Natural killer cell (primary cell): ENCODE measurements around the gene MMP28. TPM values are rescaled to one million over a fixed set of nuclear protein-coding genes. Genes with fewer than 3 reads are reported as not detected.

Source experiments
- ATAC-seq, 3 donors: fragments of 150-1000 bp in 2 of 3; fragments of 200-7000 bp in 1 of 3; cut with Tn5 transposase; 1 replicate in 1 of 3; 2 replicates in 2 of 3; pipeline ENCODE4 v1.10.0; 2021; ENCODE audit warnings: mild to moderate bottlenecking in 2 of 3, moderate library complexity in 2 of 3
- DNase-seq, 2 donors: peaks; one replicate each; pipeline versions ENCODE4 v3.0.0 to v3.0.0-alpha.2; 2013 to 2021; ENCODE audit warnings: mixed read lengths in 1 of 2
- H3K27ac ChIP-seq: one replicate; pipeline ENCODE4 v1.5.1; 2013; ENCODE audit warnings: mild to moderate bottlenecking, low read length
- H3K27me3 ChIP-seq: one replicate; pipeline ENCODE4 v1.6.1; 2013; ENCODE audit warnings: low read length; ENCODE audit not compliant: control insufficient read depth, insufficient read depth
- H3K36me3 ChIP-seq: one replicate; pipeline ENCODE4 v1.6.1; 2013; ENCODE audit warnings: low read length; ENCODE audit not compliant: control insufficient read depth, insufficient read depth
- H3K4me1 ChIP-seq: one replicate; pipeline ENCODE4 v1.6.1; 2013; ENCODE audit warnings: low read length; ENCODE audit not compliant: control insufficient read depth, insufficient read depth
- H3K4me3 ChIP-seq: one replicate; pipeline ENCODE4 v1.5.1; 2013; ENCODE audit warnings: low read length
- H3K9me3 ChIP-seq: one replicate; pipeline ENCODE4 v1.6.1; 2013; ENCODE audit warnings: low read length; ENCODE audit not compliant: control insufficient read depth, insufficient read depth
- H3K27ac Mint-ChIP-seq, 2 donors: one replicate each; pipeline ENCODE4 v1.8.0; 2022; ENCODE audit warnings: mild to moderate bottlenecking in 2 of 2, mixed read lengths in 2 of 2, moderate library complexity in 1 of 2
- H3K27me3 Mint-ChIP-seq, 2 donors: one replicate each; pipeline ENCODE4 v1.8.0; 2022; ENCODE audit warnings: low read depth in 2 of 2, mixed read lengths in 2 of 2
- H3K36me3 Mint-ChIP-seq: one replicate; pipeline ENCODE4 v1.8.0; 2022; ENCODE audit warnings: mixed read lengths
- H3K4me1 Mint-ChIP-seq, 2 donors: one replicate each; pipeline ENCODE4 v1.8.0; 2022; ENCODE audit warnings: mixed read lengths in 2 of 2
- H3K4me3 Mint-ChIP-seq: one replicate; pipeline ENCODE4 v1.8.0; 2022; ENCODE audit warnings: mild to moderate bottlenecking, moderate library complexity, mixed read lengths
- H3K9me3 Mint-ChIP-seq, 2 donors: one replicate each; pipeline ENCODE4 v1.8.0; 2022; ENCODE audit warnings: mixed read lengths in 2 of 2
- CTCF ChIP-seq: fragments of 200-600 bp; IDR thresholded peaks from one replicate; pipeline ENCODE4 v1.8.0; 2022; ENCODE audit warnings: antibody characterized with exemption
- WGBS: methylation state at CpG from one replicate; pipeline ENCODE4 v1.1.7; 2013; ENCODE audit warnings: missing lambda C conversion rate; ENCODE audit not compliant: insufficient coverage; 5-methylcytosine and 5-hydroxymethylcytosine counted together
- intact Hi-C: fragments of 100-400 bp; cut with micrococcal nuclease; formaldehyde crosslinking; loops from one replicate; pipeline ENCODE4 v1.14.2; 2022
- total RNA-seq, 4 donors: library from RNA; stranded (reverse); fragments of 120-200 nt in 1 of 4; gene quantifications; one replicate each; pipeline versions ENCODE4 v1.2.3 to v1.2.4, GENCODE V29; 2013 to 2022

The MMP28 gene
- total RNA-seq, 3 donors from 2014 or later (not counting 1 experiment from before 2014, with no cell fraction given) = 1.1 TPM; not detected in 2

DNA sequence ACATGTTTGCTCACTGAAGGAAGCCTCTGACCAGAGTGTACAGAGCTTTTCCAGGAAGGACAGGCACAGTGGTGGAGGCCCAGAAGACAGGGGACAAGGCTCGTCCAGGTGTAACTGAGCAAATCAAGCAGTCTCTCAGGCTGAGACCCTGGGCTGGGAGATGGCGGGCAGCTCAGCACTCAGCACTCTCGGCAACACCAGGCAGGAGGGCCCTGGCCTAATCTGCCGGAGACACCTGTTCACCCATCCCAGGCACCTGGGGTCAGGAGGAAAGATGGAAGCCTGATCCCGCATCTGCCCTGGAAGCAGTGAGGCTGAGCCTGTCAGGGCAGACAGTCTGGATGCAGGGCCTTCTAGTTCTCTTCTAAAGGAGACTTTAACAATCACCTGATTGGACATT is 59.2 kb downstream of the MMP28 start:
- H3K27ac Mint-ChIP-seq = no peak overlapping the region
- 96% methylated on average over 5 of the region's 5 CpGs for WGBS
- intact Hi-C loops = no loop called here

DNA sequence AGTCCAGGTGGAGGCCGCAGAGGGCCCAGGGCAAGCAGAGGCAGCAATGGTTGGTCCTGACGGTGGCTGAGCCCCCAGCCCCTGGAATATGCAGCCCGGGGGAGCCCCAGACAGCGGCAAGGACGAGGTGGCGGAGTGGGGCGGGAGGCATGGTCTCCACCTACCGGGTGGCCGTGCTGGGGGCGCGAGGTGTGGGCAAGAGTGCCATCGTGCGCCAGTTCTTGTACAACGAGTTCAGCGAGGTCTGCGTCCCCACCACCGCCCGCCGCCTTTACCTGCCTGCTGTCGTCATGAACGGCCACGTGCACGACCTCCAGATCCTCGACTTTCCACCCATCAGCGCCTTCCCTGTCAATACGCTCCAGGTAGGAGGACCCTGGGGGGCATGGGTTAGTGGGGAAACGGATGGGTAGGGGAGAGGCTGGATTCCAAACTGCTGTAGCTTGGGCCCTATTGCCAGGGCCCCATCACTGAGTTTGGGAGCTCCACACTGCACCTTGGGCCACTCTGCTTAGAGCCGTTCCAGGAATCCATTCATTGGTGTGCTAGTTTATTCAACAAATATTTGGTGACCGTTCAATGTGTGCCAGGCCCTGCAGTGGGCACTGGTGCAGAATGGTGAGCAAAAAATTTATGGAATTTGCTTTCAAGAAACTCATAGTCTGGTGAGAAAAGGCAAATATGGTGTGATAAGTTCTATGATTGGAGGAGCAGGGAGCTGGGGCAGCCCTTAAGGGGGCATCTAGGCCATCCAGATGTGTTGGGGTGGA is 60.2 kb downstream of the MMP28 start:
- no peak overlapping the region for H3K27ac Mint-ChIP-seq
- intact Hi-C loops = no loop called here
- DNase-seq = no peak
- H3K36me3 Mint-ChIP-seq = no peaks in the 10 kb centered on the region
- H3K9me3 Mint-ChIP-seq = no peaks in the 10 kb centered on the region
- WGBS = 92% methylated on average over 29 of the region's 29 CpGs
- peaks cover 10 to 11% of the 10 kb centered on the region in 2 donors for H3K4me1 Mint-ChIP-seq
- Histone ChIP-seq H3K27me3 (no peaks in the 10 kb centered on the region), H3K27ac (no peak overlapping the region), H3K4me3 (no peak overlapping the region), H3K4me1 (peaks cover 15% of the 10 kb centered on the region), H3K9me3 (no peaks in the 10 kb centered on the region), H3K36me3 (no peaks in the 10 kb centered on the region)
- no peak for ATAC-seq
- no peak overlapping the region for H3K4me3 Mint-ChIP-seq
- H3K27me3 Mint-ChIP-seq = peaks cover 0 to 4% of the 10 kb centered on the region in 2 donors
- no peak for TF ChIP-seq CTCF

More for the DNA sequence above, 59.2 kb downstream of the MMP28 start:
- Mint-ChIP-seq H3K27me3 (peaks cover 0 to 7% of the 10 kb centered on the region in 2 donors), H3K4me3 (no peak overlapping the region), H3K4me1 (peaks cover under 1 to 1% of the 10 kb centered on the region in 2 donors), H3K36me3 (no peaks in the 10 kb centered on the region), H3K9me3 (no peaks in the 10 kb centered on the region)
- DNase-seq (no peak), ATAC-seq (no peak)
- Histone ChIP-seq H3K4me1 (peaks cover 6% of the 10 kb centered on the region), H3K4me3 (no peak overlapping the region), H3K9me3 (no peaks in the 10 kb centered on the region), H3K27ac (no peak overlapping the region), H3K27me3 (no peaks in the 10 kb centered on the region), H3K36me3 (no peaks in the 10 kb centered on the region)
- no peak for TF ChIP-seq CTCF

- peaks cover 10 to 12% of the 10 kb centered on the region in 2 donors for H3K4me1 Mint-ChIP-seq
- no peak for TF ChIP-seq CTCF
- 91% methylated on average over 7 of the region's 7 CpGs for WGBS
Measured at GRCh38 chr17:35734396-35734795, 61.0 kb downstream of the MMP28 start.

More at GRCh38 chr17:35734396-35734795, 61.0 kb downstream of the MMP28 start:
- Histone ChIP-seq H3K27me3 (no peaks in the 10 kb centered on the region), H3K4me1 (peaks cover 16% of the 10 kb centered on the region), H3K4me3 (no peak overlapping the region), H3K27ac (no peak overlapping the region), H3K9me3 (no peaks in the 10 kb centered on the region), H3K36me3 (no peaks in the 10 kb centered on the region)
- no peak overlapping the region for H3K4me3 Mint-ChIP-seq
- H3K9me3 Mint-ChIP-seq = no peaks in the 10 kb centered on the region
- H3K27ac Mint-ChIP-seq = no peak overlapping the region
- H3K36me3 Mint-ChIP-seq = no peaks in the 10 kb centered on the region
- intact Hi-C loops = no loop called here
- no peak for ATAC-seq
- H3K27me3 Mint-ChIP-seq = no peaks in the 10 kb centered on the region
- no peak for DNase-seq
